Fibroblast of pulmonary artery (primary cell): ENCODE results near the gene FAM174C.

ENCODE experiments used
- DNase-seq: peaks from one replicate; pipeline ENCODE4 v3.0.0-alpha.2; 2010; ENCODE audit warnings: low read depth
- H3K4me3 ChIP-seq: replicated peaks from 2 replicates; pipeline ENCODE4 v1.5.1; 2011; ENCODE audit warnings: low read depth, mild to moderate bottlenecking, control low read depth, low read length, moderate library complexity
- TF ChIP-seq, protein P1 (sequence below): IDR thresholded peaks from 2 replicates; pipeline ENCODE4 v1.5.1; 2011; ENCODE audit warnings: mild to moderate bottlenecking, control low read depth, low read length, inconsistent platforms; ENCODE audit errors: missing control alignments

Gene FAM174C

DNA sequence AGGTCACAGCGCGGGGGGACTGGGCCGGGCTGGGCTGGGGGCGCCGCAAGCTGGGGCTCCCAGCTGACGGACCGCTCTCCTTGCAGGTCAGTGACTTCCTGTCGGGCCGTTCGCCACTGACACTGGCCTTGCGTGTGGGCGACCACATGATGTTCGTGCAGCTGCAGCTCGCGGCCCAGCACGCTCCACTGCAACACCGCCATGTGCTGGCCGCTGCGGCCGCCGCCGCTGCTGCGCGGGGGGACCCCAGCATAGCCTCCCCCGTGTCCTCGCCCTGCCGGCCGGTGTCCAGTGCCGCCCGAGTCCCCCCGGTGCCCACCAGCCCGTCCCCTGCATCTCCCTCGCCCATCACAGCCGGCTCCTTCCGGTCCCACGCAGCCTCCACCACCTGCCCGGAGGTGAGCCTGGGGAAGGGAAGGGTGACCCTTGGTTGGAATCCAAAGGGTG lies 21.2 kb upstream of the FAM174C start:
- TF ChIP-seq, protein P1, sequence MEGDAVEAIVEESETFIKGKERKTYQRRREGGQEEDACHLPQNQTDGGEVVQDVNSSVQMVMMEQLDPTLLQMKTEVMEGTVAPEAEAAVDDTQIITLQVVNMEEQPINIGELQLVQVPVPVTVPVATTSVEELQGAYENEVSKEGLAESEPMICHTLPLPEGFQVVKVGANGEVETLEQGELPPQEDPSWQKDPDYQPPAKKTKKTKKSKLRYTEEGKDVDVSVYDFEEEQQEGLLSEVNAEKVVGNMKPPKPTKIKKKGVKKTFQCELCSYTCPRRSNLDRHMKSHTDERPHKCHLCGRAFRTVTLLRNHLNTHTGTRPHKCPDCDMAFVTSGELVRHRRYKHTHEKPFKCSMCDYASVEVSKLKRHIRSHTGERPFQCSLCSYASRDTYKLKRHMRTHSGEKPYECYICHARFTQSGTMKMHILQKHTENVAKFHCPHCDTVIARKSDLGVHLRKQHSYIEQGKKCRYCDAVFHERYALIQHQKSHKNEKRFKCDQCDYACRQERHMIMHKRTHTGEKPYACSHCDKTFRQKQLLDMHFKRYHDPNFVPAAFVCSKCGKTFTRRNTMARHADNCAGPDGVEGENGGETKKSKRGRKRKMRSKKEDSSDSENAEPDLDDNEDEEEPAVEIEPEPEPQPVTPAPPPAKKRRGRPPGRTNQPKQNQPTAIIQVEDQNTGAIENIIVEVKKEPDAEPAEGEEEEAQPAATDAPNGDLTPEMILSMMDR: no peak
- peak overlapping the region; percentile 85 for H3K4me3 ChIP-seq
- no peak for DNase-seq

DNA sequence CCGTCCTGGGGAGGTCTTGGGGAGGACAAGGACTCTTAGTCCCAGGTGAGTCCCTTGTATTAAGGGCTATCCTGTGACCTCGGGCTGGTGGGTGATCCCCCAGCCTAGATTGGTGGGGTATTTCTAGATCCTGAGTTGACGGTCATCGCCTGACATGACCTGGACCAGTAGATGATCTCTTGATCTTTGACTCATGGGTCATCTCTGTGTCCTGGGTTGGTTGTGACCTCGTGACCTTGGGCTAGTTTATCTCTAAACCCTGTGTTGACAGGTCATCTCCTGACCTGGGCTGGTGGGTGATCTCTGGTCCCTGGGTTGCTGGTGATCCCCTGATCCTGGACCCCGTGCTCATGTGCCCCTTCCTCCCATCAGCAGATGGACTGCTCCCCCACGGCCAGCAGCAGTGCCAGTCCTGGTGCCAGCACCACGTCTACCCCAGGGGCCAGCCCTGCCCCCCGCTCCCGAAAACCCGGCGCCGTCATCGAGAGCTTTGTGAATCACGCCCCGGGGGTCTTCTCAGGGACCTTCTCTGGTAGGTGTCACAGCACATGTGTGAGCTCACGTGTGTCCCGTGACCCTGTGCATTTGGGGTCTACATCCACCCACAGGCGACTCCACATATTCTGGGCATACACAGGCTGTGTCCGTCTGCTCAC lies 20.7 kb upstream of the FAM174C start:
- DNase-seq: no peak
- H3K4me3 ChIP-seq: no peak overlapping the region
- TF ChIP-seq, protein P1: no peak

DNA sequence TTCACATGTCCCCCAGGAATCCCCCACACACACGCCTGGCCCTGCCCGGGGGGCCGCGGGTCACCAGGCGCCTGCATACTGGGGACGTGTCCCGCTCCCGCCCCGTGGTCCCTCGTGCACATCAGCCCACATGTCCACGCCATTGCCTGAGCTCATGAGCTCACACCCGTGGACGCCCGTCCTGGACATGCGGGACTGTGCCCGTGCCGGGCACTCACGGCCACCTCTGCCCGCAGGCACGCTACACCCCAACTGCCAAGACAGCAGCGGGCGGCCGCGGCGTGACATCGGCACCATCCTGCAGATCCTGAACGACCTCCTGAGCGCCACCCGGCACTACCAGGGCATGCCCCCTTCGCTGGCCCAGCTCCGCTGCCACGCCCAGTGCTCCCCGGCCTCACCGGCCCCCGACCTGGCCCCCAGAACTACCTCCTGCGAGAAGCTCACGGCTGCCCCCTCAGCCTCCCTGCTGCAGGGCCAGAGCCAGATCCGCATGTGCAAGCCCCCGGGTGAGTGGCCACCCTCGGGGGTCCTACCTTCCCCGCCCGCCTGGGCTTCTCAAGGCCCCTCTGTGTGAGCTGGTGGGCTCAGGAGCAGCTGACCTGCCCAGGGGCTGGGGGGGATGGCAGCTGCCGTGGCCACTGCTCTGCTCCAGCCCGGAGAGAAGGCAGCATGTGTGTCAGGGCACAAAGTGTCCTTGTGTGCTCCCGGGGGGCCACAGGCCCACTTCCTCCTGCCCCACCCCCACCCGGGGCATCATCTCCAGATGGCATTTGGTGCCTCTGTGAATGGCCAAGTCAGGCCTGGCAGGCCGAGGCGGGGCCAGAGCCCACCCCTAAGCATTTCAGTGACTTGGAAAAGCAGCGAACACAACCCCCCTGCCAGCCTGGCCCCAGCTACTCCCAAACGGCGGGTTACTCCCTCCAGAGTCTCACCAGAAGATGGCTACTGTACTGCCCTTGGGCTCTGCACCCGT lies 19.9 kb upstream of the FAM174C start:
- TF ChIP-seq, protein P1: no peak
- no peak for DNase-seq
- no peak overlapping the region for H3K4me3 ChIP-seq

DNA sequence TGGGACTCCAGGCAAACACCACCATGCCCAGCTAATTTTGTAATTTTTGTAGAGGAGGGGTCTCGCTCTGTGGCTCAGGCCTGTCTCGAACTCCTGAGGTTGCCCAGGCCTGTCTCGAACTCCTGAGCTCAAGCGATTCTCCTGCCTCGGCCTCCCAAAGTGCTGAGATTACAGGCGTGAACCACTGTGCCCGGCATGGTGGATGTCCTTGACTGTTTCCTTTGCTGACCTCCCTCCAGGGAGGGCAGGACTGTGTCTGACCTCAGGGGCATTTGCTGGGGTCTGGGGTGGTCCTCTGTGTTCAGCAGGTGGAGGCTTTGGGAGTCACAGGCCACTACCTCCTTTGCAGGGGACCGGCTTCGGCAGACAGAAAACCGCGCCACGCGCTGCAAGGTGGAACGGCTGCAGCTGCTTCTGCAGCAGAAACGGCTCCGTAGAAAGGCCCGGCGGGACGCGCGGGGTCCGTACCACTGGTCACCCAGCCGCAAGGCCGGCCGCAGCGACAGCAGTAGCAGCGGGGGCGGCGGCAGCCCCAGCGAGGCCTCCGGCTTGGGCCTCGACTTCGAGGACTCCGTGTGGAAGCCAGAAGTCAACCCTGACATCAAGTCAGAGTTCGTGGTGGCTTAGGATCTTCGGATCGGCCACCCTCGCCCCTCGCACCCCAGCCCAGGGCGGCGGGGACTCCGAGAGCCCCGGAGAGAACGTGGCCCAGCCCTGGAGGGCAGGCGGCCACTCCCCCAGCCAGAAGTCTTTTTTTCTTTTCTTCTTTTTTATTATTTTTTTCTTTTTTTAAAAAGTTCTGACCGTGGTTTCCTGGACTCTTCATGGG lies 18.5 kb upstream of the FAM174C start:
- no peak for DNase-seq
- no peak overlapping the region for H3K4me3 ChIP-seq

DNA sequence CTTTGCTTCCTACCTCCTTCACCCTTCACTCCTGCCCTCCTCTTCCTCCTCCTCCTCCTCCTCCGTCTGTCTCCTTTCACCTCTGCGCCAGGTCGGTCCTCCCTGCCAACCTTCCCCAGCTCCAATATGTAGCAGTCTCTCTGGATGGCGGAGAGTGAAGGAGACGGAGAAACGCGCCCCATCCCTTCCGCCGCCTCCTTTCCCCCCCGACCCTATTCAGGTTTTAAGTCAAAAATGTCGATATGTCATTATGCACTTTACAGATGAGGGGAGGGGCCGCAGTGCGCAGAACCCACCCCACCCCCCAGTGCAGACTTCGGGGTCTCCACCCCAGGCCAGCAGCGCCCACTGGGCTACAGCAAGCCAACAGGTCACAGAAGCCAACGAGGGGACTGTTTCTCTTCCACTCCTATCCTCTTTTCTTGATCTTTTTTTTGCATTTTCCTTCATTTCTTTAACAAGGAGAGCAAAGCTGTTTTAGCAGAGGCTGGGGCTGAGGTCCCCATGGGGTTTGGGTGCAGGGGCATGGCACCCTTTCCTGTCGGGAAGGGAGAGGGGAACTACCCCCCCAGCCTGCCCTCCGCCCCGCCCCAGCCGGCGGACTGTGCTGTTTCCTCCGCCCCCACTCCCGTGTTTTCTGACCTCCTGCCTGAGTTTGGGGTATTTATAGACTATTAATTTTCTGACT lies 17.7 kb upstream of the FAM174C start:
- DNase-seq: no peak
- TF ChIP-seq, protein P1: no peak
- H3K4me3 ChIP-seq: no peak overlapping the region

More for the DNA sequence above, 18.5 kb upstream of the FAM174C start:
- TF ChIP-seq, protein P1: no peak

DNA sequence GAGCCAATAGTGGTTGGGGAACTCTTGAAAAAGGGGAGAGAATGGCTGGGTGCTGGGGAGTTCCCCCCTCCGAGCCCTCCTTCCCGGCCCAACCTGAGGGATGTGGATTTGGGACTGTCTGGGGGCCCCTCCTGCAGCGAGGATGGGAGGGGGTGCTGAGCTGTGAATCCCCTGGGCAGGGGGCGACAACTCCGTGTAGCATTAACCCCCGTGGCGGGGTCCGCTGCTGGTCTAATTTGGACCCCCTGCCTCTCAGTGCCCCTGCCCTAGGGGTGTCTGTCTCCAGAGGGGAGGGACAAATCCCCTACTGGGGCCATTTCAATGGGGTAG lies 17.2 kb upstream of the FAM174C start:
- H3K4me3 ChIP-seq: no peak overlapping the region
- DNase-seq: no peak
- TF ChIP-seq, protein P1: no peak
